Occipital lobe (tissue), 3 donors: ENCODE results near the gene ATP10A. TPM values are rescaled to one million over a fixed set of nuclear protein-coding genes. Genes with fewer than 3 reads are reported as not detected.
"Not testable (repeated sequence)": the region's sequence is repeated elsewhere in the genome, so short reads cannot be mapped to it uniquely, and the experiment has no call there.

Source experiments
- DNase-seq: peaks from one replicate; lab custom pipeline; 2025; lab: John Stamatoyannopoulos, UW
- small RNA-seq: library from RNA; depleted of rRNA; stranded (forward); fragments of <200 nt; gene quantifications from one replicate; pipeline ENCODE3, GENCODE V24; 2014
- total RNA-seq: library from RNA; depleted of rRNA; stranded (reverse); fragments of >200 nt; gene quantifications from one replicate; pipeline ENCODE4 v1.2.3, GENCODE V29; 2014

The ATP10A gene
- total RNA-seq, 1 donor from 2014 or later, result 0.78 TPM

DNA sequence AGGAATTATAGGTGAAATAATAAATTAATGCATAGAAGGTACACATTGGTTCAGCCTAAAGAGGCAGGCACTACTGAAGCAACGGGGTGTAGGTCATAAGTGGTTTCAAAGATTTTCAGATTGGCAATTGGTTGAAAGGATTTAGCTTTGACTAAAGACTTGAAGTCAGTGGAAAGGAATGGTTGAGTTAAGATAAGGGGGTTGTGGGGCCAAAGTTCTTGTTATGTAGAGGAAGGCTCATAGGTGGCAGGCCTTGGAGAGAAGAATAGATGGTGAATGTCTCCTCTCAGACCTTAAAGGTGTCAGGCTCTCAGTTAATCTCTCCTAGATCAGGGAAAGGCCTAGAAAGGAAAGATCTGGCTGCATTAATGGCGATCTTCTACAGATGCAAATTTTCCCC is 209.8 kb downstream of the ATP10A start:
- DNase-seq, result no peak

DNA sequence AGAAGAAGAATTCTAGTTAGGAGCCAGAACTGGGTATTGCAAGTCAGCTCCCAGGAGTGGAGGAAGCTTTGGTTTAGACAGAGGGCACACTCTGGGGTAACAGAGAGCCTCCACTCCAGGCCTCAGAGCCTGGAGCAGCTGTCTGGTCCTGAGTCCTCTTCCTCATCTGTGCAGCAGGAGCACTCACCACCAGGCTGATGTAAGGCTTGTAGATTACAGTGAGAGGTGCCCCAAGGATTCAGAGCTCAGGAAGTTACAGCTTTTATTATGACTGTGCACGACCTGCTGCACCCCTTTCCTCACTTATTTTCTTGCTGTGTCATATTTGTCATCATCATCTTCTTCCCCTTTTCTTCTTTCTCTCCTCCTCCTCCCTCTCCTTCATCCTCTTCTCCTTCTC is 210.4 kb downstream of the ATP10A start:
- no peak for DNase-seq

DNA sequence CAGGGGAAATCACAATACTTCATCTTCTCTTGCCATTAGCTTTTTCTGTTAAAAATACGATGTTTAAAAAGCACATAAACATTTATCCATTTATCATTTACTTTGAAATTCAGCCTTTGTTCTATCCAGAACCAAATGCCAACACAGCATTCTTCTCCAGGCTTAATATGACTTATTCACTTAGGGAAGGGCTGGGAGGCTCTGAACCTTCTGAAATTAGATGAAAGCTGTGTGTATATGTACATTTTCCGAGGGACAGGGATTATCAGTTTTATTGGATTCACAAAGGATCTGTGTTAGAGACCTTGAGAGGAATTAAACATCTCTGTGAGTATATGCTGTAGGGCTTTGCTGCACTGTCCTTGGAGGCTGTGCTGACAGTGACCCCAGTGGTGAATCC is 213.7 kb downstream of the ATP10A start:
- DNase-seq, result no peak

DNA sequence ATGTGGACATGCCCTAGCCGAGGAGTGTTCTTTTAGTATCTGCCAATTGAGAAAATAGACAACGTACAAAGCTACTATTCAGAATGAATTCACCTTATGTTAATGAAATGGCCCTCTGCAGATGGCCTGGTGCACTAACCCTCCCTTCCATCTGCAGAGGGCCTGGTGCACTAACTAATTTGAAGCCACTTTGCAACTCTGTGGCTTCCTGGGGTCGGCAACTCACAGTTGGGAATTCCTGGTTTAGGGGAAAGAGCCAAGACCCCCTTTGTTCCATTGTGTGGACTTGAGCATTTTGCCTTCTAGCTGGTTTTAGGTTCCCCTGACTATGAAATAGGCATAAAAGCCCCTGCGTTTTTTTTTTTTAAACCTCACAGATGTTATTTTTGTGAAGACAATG is 220.0 kb downstream of the ATP10A start:
- no peak for DNase-seq

DNA sequence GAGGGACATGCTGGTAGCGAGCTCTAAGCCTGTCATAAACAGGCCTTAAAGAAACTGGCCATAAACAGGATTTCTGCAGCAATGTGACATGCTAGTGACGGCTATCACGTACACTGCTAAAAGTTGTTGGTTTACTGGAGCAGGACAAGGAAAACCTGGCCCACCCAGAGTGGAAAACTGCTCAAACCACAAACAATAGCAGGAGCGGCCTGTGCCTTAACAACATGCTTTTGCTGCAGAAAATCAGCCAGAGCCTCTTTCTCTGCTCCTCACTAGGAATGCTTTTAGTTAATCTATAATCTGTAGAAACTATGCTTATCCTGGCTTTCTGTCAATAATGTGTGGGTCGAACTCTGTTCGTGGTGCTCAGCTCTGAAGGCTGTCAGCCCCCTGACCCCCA is 221.4 kb downstream of the ATP10A start:
- no peak for DNase-seq

DNA sequence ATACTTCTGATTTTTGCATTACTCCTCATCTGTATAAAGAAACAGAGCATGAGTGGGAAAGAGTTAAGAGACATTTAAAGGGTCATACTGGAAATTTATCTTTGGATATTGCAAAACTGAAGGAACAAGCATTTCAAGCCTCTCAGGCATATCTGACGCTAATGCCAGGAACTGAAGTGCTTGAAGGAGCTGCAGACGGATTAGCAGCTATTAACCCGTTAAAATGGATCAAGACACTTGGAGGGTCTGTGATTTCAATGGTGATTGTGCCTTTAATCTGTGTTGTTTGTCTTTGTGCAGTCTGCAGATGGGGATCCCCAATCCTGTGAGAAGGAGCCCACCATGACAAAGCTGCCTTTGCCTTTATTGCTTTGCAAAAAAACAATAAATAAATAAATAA is 221.8 kb downstream of the ATP10A start:
- no peak for DNase-seq

DNA sequence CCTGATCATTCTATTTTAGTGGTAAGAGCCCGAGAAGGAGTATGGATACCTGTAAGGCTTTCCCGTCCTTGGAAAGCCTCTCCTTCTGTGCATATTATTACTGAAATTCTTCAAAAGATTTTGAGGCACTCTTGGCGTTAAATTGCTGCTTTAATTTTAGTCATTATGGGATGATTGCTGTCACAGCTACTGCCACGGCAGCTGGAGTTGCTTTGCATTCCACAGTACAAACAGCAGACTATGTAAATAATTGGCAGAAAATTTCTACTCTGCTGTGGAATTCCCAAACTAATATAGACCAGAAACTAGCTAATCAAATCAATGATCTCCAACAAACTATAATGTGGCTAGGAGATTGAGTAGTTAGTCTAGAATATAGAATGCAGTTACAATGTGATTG is 222.2 kb downstream of the ATP10A start:
- DNase-seq, result not testable (repeated sequence)

DNA sequence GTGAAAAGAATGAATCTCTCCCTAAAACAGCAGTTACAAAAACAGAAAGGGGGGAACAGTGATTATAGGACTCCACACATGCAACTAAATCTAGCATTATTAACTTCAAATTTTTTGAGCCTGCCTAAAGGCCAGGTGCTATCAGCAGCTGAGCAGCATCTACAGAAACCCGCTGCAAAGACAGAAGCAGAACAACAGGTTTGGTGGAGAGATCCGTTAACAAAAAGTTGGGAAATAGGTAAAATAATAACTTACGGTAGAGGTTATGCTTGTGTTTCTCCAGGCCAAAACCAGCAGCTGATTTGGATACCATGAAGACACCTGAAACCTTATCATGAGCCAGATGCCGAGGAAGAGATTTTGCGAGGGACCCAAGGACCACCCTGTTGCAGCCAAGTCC is 222.7 kb downstream of the ATP10A start:
- no peak for DNase-seq

DNA sequence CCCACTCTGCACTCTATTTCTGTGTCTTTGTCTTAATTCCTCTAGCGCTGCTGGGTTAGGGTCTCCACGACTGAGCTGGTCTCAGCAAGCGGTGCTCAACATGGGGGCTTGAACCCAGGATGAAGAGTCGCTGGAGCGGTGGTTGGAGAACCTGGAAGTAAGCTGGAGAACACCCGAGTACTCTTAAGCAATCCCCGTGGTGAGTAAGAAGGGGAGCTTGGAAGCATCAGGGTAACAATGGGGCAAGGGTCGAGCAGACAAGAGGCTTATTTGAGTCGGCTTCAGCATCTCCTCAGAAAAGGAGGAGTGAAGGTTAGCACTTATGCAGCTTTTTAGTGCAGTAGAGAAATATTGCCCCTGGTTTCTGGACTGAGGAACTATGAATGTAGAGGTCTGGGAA is 226.6 kb downstream of the ATP10A start:
- not testable (repeated sequence) for DNase-seq

DNA sequence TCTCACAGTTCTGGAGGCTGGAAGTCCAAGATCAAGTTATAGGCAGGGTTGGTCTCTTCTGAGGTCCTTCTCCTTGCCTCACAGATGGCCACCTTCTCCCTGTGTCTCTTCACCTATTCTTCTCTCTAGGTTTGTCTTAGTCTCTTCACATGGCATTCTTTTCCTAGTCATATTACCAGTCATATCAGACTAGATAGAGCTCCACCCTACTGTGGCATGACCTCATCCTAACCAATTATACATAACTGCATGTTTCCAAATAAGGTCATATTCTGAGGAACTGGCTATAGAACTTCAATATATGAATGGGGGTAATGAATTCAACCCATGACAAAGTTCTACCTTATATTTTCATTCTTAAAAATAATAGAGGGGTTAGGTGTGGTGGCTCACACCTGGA is 227.9 kb downstream of the ATP10A start:
- no peak for DNase-seq

DNA sequence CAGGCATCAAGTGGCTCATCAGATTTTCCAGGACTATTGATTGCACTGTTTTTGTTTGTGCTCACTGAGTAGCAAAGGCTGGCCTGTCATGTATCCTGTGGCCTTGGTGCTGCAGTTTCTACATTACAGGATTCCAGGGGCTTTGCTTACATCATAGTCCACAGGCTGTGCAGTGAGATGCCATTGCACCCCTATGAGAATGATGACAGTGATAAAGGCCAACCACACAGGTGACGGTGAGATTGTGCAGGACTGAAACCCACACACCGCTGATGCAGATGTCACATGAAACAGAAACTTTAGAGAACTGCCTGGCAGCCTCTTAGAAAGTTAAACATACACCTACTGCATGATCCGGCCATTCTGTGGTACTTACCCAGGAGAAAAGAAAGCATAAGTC is 229.3 kb downstream of the ATP10A start:
- DNase-seq, result no peak

DNA sequence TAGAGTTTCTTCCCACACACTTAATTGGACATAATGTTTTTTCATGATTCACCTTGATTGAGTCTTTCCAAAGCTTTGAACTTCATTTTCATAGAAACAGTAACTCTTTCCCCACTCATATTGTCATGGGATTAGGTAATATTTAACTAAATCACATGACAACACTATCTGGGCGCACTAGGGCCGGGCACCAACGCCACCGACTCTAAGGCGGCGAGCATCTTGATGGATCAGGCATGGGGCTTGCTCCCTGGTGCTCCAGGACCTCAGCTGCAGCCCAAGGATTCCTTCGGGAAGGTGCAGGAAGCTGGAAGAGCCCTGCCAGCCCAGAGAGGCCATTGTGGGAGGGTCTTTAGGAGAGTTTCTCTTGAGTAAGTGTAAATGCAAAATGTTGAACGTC is 231.2 kb downstream of the ATP10A start:
- DNase-seq, result no peak

Small RNA genes lying within 50 kb of the gene (small RNA-seq; reads per million reads assigned to genes)
- gene MIR4715, result not detected
- not detected for gene RNA5SP390
